SK-N-SH treated with all-trans-retinoic acid at 6 μM for 48 hours (cell line): Measurements from ENCODE around the gene FRMD8.

Experiments
- ATAC-seq: fragments of 200-7000 bp; cut with Tn5 transposase; 3 replicates; pipeline ENCODE4 v1.9.1; 2020; ENCODE audit warnings: mild to moderate bottlenecking, moderate library complexity
- ARNTL ChIP-seq: fragments of 450-650 bp; formaldehyde crosslinking; IDR thresholded peaks from 2 replicates; pipeline ENCODE4 v1.5.0; 2020; ENCODE audit warnings: low read depth, mild to moderate bottlenecking, moderate library complexity, borderline replicate concordance
- BACH2 ChIP-seq: fragments of 250-450 bp; sonication (Bioruptor Pico); IDR thresholded peaks from 2 replicates; pipeline ENCODE4 v1.9.0; 2021; ENCODE audit warnings: mild to moderate bottlenecking, borderline replicate concordance
- CSDC2 ChIP-seq: fragments of 250-450 bp; sonication (Bioruptor Pico); IDR thresholded peaks from 2 replicates; pipeline ENCODE4 v1.5.0; 2020; ENCODE audit warnings: mild to moderate bottlenecking, moderate library complexity
- ESRRG ChIP-seq: fragments of 250-450 bp; sonication (Bioruptor Pico); IDR thresholded peaks from 2 replicates; pipeline ENCODE4 v1.6.1; 2021; ENCODE audit warnings: mild to moderate bottlenecking
- GLIS3 ChIP-seq: fragments of 250-450 bp; sonication (Bioruptor Pico); IDR thresholded peaks from 2 replicates; pipeline ENCODE4 v1.5.0; 2020; ENCODE audit warnings: mild to moderate bottlenecking, moderate library complexity
- ISL1 ChIP-seq: fragments of 250-450 bp; sonication (Bioruptor Pico); IDR thresholded peaks from 2 replicates; pipeline ENCODE4 v2.1.2; 2022; ENCODE audit warnings: mild to moderate bottlenecking, moderate library complexity
- OSR1 ChIP-seq: fragments of 250-450 bp; sonication (Bioruptor Pico); IDR thresholded peaks from 2 replicates; pipeline ENCODE4 v1.8.0; 2022; ENCODE audit warnings: moderate library complexity, mild to moderate bottlenecking, inconsistent platforms
- PPARA ChIP-seq: fragments of 250-450 bp; sonication (Bioruptor Pico); IDR thresholded peaks from 2 replicates; pipeline ENCODE4 v1.5.0; 2020; ENCODE audit warnings: mild to moderate bottlenecking, borderline replicate concordance
- SNAI2 ChIP-seq: fragments of 250-450 bp; sonication (Bioruptor Pico); IDR thresholded peaks from 2 replicates; pipeline ENCODE4 v1.5.0; 2020; ENCODE audit warnings: mild to moderate bottlenecking, moderate library complexity
- TCF4 ChIP-seq: fragments of 250-450 bp; sonication (Bioruptor Pico); IDR thresholded peaks from 2 replicates; pipeline ENCODE4 v1.8.0; 2021; ENCODE audit warnings: mild to moderate bottlenecking, moderate library complexity, borderline replicate concordance
- TOX ChIP-seq: fragments of 250-450 bp; sonication (Bioruptor Pico); IDR thresholded peaks from 2 replicates; pipeline ENCODE4 v1.8.0; 2021; ENCODE audit warnings: mild to moderate bottlenecking, moderate library complexity, borderline replicate concordance
- ZFP3 ChIP-seq: fragments of 250-450 bp; sonication (Bioruptor Pico); IDR thresholded peaks from 2 replicates; pipeline ENCODE4 v1.5.0; 2020; ENCODE audit warnings: mild to moderate bottlenecking, moderate library complexity
- ZFP30 ChIP-seq: fragments of 450-650 bp; formaldehyde crosslinking; IDR thresholded peaks from 2 replicates; pipeline ENCODE4 v1.5.0; 2022; ENCODE audit warnings: mild to moderate bottlenecking, moderate library complexity
- ZNF565 ChIP-seq: fragments of 450-650 bp; formaldehyde crosslinking; conservative IDR thresholded peaks from 2 replicates; pipeline ENCODE4 v1.5.0; 2020; ENCODE audit warnings: low read depth, mild to moderate bottlenecking, moderate library complexity
- ZNF70 ChIP-seq: fragments of 450-650 bp; formaldehyde crosslinking; IDR thresholded peaks from 2 replicates; pipeline ENCODE4 v1.5.0; 2020; ENCODE audit warnings: mild to moderate bottlenecking, moderate library complexity
- ZNF8 ChIP-seq: fragments of 450-650 bp; formaldehyde crosslinking; IDR thresholded peaks from 2 replicates; pipeline ENCODE4 v1.5.0; 2020; ENCODE audit warnings: mild to moderate bottlenecking, moderate library complexity
- TF ChIP-seq, protein P1 (sequence below): fragments of 250-450 bp; sonication (Bioruptor Pico); IDR thresholded peaks from 2 replicates; pipeline ENCODE4 v1.5.1; 2021; ENCODE audit warnings: mild to moderate bottlenecking, moderate library complexity
- TF ChIP-seq, protein P2 (sequence below): fragments of 250-450 bp; sonication (Bioruptor Pico); IDR thresholded peaks from 2 replicates; pipeline ENCODE4 v1.5.0; 2020; ENCODE audit warnings: mild to moderate bottlenecking, moderate library complexity
- TF ChIP-seq, protein P3 (sequence below): fragments of 250-450 bp; sonication (Bioruptor Pico); IDR thresholded peaks from 2 replicates; pipeline ENCODE4 v1.5.1; 2020; ENCODE audit warnings: low read depth, mild to moderate bottlenecking, moderate library complexity
- TF ChIP-seq, protein P4 (sequence below): fragments of 250-450 bp; sonication (Bioruptor Pico); IDR thresholded peaks from 2 replicates; pipeline ENCODE4 v1.8.0; 2020; ENCODE audit warnings: mild to moderate bottlenecking, moderate library complexity, borderline replicate concordance

Gene FRMD8

DNA sequence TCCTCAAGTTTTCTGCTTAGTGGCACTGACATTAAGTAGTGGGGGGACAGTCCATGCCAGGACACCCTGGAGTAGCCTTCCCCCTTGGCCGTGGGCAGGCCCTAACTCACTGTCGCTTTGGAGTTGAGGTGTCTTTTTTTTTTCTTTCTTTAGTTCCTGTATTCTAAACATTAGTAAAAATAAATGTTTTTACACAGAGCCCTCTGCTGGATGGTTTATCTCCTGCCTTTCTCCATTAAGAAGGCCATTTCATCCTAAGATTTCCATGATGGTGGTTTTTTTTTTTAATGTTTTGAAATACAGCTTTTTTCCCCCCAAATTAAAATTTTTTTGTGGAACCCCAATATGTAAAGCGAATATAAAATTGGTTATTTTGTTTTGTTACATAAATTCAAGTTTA lies 33.7 kb upstream of the FRMD8 start (continued):
- TF ChIP-seq, protein P1, sequence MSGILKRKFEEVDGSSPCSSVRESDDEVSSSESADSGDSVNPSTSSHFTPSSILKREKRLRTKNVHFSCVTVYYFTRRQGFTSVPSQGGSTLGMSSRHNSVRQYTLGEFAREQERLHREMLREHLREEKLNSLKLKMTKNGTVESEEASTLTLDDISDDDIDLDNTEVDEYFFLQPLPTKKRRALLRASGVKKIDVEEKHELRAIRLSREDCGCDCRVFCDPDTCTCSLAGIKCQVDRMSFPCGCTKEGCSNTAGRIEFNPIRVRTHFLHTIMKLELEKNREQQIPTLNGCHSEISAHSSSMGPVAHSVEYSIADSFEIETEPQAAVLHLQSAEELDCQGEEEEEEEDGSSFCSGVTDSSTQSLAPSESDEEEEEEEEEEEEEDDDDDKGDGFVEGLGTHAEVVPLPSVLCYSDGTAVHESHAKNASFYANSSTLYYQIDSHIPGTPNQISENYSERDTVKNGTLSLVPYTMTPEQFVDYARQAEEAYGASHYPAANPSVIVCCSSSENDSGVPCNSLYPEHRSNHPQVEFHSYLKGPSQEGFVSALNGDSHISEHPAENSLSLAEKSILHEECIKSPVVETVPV (CRISPR knock-in tag) = no peak
- no peak for TF ChIP-seq ISL1 (CRISPR knock-in tag)
- no peak for TF ChIP-seq PPARA (CRISPR knock-in tag)

- ATAC-seq = no peak
- no peak for TF ChIP-seq ARNTL (CRISPR knock-in tag)
- no peak for TF ChIP-seq ZNF70
- TF ChIP-seq, protein P2, sequence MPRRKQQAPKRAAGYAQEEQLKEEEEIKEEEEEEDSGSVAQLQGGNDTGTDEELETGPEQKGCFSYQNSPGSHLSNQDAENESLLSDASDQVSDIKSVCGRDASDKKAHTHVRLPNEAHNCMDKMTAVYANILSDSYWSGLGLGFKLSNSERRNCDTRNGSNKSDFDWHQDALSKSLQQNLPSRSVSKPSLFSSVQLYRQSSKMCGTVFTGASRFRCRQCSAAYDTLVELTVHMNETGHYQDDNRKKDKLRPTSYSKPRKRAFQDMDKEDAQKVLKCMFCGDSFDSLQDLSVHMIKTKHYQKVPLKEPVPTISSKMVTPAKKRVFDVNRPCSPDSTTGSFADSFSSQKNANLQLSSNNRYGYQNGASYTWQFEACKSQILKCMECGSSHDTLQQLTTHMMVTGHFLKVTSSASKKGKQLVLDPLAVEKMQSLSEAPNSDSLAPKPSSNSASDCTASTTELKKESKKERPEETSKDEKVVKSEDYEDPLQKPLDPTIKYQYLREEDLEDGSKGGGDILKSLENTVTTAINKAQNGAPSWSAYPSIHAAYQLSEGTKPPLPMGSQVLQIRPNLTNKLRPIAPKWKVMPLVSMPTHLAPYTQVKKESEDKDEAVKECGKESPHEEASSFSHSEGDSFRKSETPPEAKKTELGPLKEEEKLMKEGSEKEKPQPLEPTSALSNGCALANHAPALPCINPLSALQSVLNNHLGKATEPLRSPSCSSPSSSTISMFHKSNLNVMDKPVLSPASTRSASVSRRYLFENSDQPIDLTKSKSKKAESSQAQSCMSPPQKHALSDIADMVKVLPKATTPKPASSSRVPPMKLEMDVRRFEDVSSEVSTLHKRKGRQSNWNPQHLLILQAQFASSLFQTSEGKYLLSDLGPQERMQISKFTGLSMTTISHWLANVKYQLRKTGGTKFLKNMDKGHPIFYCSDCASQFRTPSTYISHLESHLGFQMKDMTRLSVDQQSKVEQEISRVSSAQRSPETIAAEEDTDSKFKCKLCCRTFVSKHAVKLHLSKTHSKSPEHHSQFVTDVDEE (CRISPR knock-in tag) = no peak
- TF ChIP-seq TOX = no peak
- TF ChIP-seq, protein P1 (CRISPR knock-in tag) = no peak
- TF ChIP-seq OSR1 = no peak
- TF ChIP-seq, protein P3, sequence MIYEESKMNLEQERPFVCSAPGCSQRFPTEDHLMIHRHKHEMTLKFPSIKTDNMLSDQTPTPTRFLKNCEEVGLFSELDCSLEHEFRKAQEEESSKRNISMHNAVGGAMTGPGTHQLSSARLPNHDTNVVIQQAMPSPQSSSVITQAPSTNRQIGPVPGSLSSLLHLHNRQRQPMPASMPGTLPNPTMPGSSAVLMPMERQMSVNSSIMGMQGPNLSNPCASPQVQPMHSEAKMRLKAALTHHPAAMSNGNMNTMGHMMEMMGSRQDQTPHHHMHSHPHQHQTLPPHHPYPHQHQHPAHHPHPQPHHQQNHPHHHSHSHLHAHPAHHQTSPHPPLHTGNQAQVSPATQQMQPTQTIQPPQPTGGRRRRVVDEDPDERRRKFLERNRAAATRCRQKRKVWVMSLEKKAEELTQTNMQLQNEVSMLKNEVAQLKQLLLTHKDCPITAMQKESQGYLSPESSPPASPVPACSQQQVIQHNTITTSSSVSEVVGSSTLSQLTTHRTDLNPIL (CRISPR knock-in tag) = no peak
- TF ChIP-seq ISL1 (CRISPR knock-in tag) = no peak
- no peak for TF ChIP-seq BACH2 (CRISPR knock-in tag)
- no peak for TF ChIP-seq PPARA (CRISPR knock-in tag)
- no peak for TF ChIP-seq SNAI2 (CRISPR knock-in tag)
- TF ChIP-seq ZNF8 (CRISPR knock-in tag) = no peak
- TF ChIP-seq ZNF565 = no peak
- no peak for TF ChIP-seq TCF4 (CRISPR knock-in tag)
Measured at GRCh38 chr11:65353376-65353775, 33.1 kb upstream of the FRMD8 start.

DNA sequence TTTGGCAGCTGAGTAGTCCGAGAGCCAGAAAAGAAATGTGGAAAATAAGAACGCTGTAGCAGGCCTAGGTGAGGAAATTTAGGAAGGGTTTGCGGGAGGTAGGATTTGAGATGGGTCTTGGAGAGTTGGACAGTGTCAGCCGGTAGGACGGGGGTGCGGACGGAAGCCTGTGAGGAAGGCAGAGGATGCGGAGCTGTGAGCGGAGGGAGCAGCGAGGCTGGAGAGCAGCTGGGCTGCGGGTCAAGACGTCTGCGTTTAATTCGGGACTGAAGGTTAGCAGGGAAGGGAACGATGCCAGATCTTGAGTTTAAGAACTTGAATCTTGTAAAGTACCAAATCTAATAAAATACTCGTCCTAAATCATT lies 32.6 kb upstream of the FRMD8 start:
- TF ChIP-seq SNAI2 (CRISPR knock-in tag) (no peak), TCF4 (CRISPR knock-in tag) (no peak), CSDC2 (CRISPR knock-in tag) (no peak), ZFP30 (CRISPR knock-in tag) (no peak), ARNTL (CRISPR knock-in tag) (no peak), ZNF70 (no peak), TOX (no peak), GLIS3 (CRISPR knock-in tag) (no peak), ZNF565 (no peak), BACH2 (CRISPR knock-in tag) (no peak), ISL1 (CRISPR knock-in tag) (no peak), ZFP3 (CRISPR knock-in tag) (no peak), OSR1 (no peak), ESRRG (no peak)
- TF ChIP-seq, protein P4, sequence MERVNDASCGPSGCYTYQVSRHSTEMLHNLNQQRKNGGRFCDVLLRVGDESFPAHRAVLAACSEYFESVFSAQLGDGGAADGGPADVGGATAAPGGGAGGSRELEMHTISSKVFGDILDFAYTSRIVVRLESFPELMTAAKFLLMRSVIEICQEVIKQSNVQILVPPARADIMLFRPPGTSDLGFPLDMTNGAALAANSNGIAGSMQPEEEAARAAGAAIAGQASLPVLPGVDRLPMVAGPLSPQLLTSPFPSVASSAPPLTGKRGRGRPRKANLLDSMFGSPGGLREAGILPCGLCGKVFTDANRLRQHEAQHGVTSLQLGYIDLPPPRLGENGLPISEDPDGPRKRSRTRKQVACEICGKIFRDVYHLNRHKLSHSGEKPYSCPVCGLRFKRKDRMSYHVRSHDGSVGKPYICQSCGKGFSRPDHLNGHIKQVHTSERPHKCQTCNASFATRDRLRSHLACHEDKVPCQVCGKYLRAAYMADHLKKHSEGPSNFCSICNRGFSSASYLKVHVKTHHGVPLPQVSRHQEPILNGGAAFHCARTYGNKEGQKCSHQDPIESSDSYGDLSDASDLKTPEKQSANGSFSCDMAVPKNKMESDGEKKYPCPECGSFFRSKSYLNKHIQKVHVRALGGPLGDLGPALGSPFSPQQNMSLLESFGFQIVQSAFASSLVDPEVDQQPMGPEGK (CRISPR knock-in tag) = no peak
- TF ChIP-seq, protein P2 (CRISPR knock-in tag) = no peak
- no peak; the same call in 2 of the 3 replicates for ATAC-seq
